ENCODE data around the gene PTPRD. TPM values are rescaled to one million over a fixed set of nuclear protein-coding genes. Genes with fewer than 3 reads are reported as not detected.

PTPRD gene
- total and polyA plus RNA-seq, 9 of the 15 experiments (the other 6 are each of a cell fraction or from before 2014, with no cell fraction given): 0.11 TPM; not detected in 8

DNA sequence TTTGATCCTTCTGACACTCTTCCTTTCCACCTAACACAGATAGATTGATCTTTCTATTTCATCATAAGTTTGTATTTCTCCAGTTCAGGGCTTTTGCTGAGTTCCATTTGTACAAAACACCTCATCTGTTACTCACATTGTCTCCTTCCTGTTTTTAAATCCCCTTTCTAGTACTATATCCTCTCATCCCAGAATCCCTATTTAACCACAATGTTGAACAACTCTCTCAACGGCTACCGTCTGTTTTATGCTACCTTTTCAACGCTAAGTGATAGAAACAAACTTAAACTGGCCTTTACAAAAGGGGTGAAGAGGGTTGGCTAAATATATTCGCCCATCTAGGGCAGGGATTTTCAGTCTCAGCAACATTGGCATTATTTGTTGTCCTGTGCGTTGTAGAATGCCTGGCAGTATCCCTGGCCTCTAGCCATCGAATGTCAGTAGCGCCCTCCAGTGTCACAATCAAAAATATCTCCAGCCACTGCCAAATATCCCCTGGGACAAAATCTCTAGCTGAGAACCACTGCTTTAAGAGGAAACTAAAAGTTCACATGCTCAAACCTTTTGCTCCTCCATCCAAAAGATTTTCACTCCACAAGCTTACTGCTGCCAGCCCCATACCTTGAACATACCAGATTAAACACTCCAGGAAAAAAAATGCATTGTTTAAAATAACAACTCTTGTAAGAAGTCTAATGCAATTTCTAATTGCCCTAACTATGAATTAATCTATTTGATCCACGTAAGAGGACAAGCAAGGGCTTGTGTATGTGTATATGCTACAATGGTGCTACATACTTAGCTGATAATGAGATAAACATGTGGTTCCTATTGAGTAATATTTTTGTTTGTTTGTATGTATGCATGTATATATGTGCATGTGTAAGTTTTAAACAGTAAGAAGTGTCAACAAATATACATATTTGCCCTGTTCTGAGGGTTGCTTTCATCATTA, 344.0 kb downstream of the PTPRD start:
- Histone ChIP-seq H4K20me1 (replicated peaks; ENCODE audit: control insufficient read depth, insufficient read depth, low read length) (no peaks in the 10 kb centered on the region), H3K27ac (ENCODE audit: extremely low read depth, low read depth, low read length) (no peak overlapping the region), H3K9me1 (ENCODE audit: control insufficient read depth, insufficient read depth, low read length) (no peaks in the 10 kb centered on the region), H3K9ac (ENCODE audit: insufficient read depth in 1 of 2, low read depth in 2 of 2, low read length in 2 of 2) (no peak overlapping the region), H3K36me3 (ENCODE audit: control insufficient read depth, insufficient read depth, low read length) (no peaks in the 10 kb centered on the region), H3K9me3 (replicated peaks; ENCODE audit: control insufficient read depth, insufficient read depth, low read depth, low read length) (no peaks in the 10 kb centered on the region), H2AFZ (ENCODE audit: low read depth, low read length) (no peak overlapping the region), H3K4me3 (no peak overlapping the region), H3K4me2 (ENCODE audit: insufficient read depth, low read length) (no peak overlapping the region), H3K79me2 (ENCODE audit: control insufficient read depth, insufficient read depth, low read length) (no peaks in the 10 kb centered on the region), H3K4me1 (replicated peaks in 1 of 2; ENCODE audit: control insufficient read depth in 2 of 2, insufficient read depth in 2 of 2, low read length in 2 of 2) (no peaks in the 10 kb centered on the region), H3K27me3 (ENCODE audit: control insufficient read depth in 2 of 2, insufficient read depth in 2 of 2, low read length in 2 of 2) (no peaks in the 10 kb centered on the region)
- TF ChIP-seq EZH2 (IDR thresholded peaks at IDR 0.05; ENCODE audit: borderline replicate concordance, low read depth, low read length) (no peak), KDM1A (IDR thresholded peaks at IDR 0.05) (no peak), HNRNPK (IDR thresholded peaks at IDR 0.05; ENCODE audit: low read depth, low read length, poor library complexity, severe bottlenecking) (no peak), KLF16 (IDR thresholded peaks at IDR 0.05) (no peak)
- in situ Hi-C loops (cut with MboI) (no loop called here), intact Hi-C loops (cut with micrococcal nuclease) (no loop called here)
- no TSS peak for BruUV-seq (replicated peaks)
- CTCF ChIA-PET (ENCODE audit: low intra/inter-chr PET ratio): no interaction called here
- POLR2A ChIA-PET: no interaction called here
- DNase-seq (ENCODE audit: extremely low read depth in 1 of 4, low spot score in 3 of 4) (no peak), FAIRE-seq (no peak), ATAC-seq (no peak)
- WGBS (ENCODE audit: insufficient coverage, low coverage, missing lambda C conversion rate): 0% methylated on average over 8 of the region's 8 CpGs

DNA sequence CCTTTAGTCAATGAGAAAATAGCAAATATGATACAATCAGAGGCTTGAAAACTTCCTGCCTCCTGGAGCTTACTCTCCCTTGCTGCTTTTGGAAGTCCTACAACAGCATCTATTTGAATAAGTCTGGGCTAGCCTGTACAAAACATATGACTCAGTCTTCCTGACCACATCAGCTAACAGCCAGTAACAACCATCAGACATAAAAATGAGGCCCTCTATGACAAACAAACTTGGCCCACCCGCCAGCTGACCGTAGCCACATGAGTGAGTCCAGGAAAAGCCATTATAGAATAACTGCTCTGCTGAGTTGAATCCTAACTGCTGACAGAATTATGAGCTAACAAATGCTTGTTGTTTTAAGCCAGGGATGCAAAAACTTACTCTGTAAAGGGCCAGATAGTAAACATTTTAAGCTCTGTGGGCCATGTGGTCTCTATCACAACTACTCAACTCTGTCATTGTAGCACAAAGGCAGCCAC, 347.6 kb downstream of the PTPRD start:
- H3K9me3 ChIP-seq (replicated peaks; ENCODE audit: control insufficient read depth, insufficient read depth, low read depth, low read length): no peaks in the 10 kb centered on the region
- POLR2A ChIA-PET: no interaction called here
- no peaks in the 10 kb centered on the region for H3K79me2 ChIP-seq (ENCODE audit: control insufficient read depth, insufficient read depth, low read length)
- in situ Hi-C loops (cut with MboI) (no loop called here), intact Hi-C loops (cut with micrococcal nuclease) (no loop called here)
- ATAC-seq: no peak
- CTCF ChIA-PET (ENCODE audit: low intra/inter-chr PET ratio): no interaction called here
- TF ChIP-seq PURB (CRISPR knock-in tag; IDR thresholded peaks at IDR 0.05; ENCODE audit: low read depth) (no peak), BDP1 (IDR thresholded peaks at IDR 0.05; ENCODE audit: insufficient read depth, insufficient read length) (no peak), ZNF830 (CRISPR knock-in tag; IDR thresholded peaks at IDR 0.05) (no peak), NCOA2 (IDR thresholded peaks at IDR 0.05; ENCODE audit: partially characterized antibody in 2 of 2) (no peak), CHCHD3 (CRISPR knock-in tag; IDR thresholded peaks at IDR 0.05) (no peak)
- TF ChIP-seq, protein P1, sequence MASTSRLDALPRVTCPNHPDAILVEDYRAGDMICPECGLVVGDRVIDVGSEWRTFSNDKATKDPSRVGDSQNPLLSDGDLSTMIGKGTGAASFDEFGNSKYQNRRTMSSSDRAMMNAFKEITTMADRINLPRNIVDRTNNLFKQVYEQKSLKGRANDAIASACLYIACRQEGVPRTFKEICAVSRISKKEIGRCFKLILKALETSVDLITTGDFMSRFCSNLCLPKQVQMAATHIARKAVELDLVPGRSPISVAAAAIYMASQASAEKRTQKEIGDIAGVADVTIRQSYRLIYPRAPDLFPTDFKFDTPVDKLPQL (IDR thresholded peaks at IDR 0.05; ENCODE audit: extremely low read depth, insufficient read length): no peak
- no peaks in the 10 kb centered on the region for H3K9me1 ChIP-seq (ENCODE audit: control insufficient read depth, insufficient read depth, low read length)
- FAIRE-seq: no peak
- no peak overlapping the region for H3K4me3 ChIP-seq
- no peaks in the 10 kb centered on the region for H3K36me3 ChIP-seq (ENCODE audit: control insufficient read depth, insufficient read depth, low read length)
- no peak for DNase-seq (ENCODE audit: extremely low read depth in 1 of 4, low spot score in 3 of 4)
- H3K4me1 ChIP-seq (replicated peaks in 1 of 2; ENCODE audit: control insufficient read depth in 2 of 2, insufficient read depth in 2 of 2, low read length in 2 of 2): no peaks in the 10 kb centered on the region
- H2AFZ ChIP-seq (ENCODE audit: low read depth, low read length): no peak overlapping the region
- 0% methylated on average over 2 of the region's 2 CpGs for WGBS (ENCODE audit: insufficient coverage, low coverage, missing lambda C conversion rate)
- no peak overlapping the region for H3K4me2 ChIP-seq (ENCODE audit: insufficient read depth, low read length)
- H3K27me3 ChIP-seq (ENCODE audit: control insufficient read depth in 2 of 2, insufficient read depth in 2 of 2, low read length in 2 of 2): no peaks in the 10 kb centered on the region
- no peak overlapping the region for H3K27ac ChIP-seq (ENCODE audit: extremely low read depth, low read depth, low read length)
- no TSS peak for BruUV-seq (replicated peaks)
- H4K20me1 ChIP-seq (replicated peaks; ENCODE audit: control insufficient read depth, insufficient read depth, low read length): no peaks in the 10 kb centered on the region
- no peak overlapping the region for H3K9ac ChIP-seq (ENCODE audit: insufficient read depth in 1 of 2, low read depth in 2 of 2, low read length in 2 of 2)
